Activated CD8-positive, alpha-beta memory T cell treated with anti-CD3 and anti-CD28 coated beads, Interleukin-2, amount 50 U/mL, for 48 hours (primary cell): ENCODE data around the gene TRMT44.
A peak's percentile ranks its signal among the peaks of the same experiment; 100 is the strongest.

Experiments used
- DNase-seq: peaks from one replicate; pipeline ENCODE4 v3.0.0-alpha.2; 2020

TRMT44 gene

DNA sequence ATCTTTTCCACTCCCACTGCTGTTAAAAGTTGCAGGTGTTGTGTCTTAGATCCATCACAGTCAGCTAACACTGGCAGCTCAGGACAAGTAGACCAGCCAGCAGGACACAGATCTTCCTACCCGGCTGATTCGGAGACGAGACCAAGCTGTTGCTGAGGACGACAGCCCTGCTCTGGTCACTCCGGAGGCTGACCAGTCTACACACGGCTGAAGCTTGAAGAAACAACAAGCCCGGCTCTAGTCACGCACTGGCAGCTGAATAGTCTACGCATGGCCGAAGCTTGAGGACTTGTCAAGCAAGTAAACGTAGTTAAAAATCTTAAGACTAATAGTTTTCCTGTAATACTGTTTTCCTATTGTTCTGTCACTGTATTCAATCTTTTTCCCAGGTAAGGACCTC lies 1.8 kb upstream of the TRMT44 start:
- DNase-seq, result no peak

DNA sequence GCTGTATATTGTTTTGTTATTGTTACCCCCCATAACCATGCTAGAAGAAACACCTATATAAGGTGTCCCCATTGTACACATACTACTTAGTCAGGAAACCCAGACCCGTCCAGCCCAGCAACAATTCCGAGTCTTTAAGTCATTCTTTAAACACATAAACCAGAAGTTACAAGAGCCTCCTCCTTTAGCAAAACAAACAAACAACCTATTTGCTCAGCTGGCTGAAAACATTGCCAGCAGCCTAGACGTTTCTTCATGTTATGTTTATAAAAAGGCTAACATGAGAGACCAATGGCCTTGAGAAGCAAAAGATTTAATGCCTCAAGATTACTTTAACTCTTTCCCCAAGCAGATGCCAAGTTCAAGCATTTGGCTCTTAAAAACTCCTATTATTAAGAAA lies 1.4 kb upstream of the TRMT44 start:
- DNase-seq, result no peak

DNA sequence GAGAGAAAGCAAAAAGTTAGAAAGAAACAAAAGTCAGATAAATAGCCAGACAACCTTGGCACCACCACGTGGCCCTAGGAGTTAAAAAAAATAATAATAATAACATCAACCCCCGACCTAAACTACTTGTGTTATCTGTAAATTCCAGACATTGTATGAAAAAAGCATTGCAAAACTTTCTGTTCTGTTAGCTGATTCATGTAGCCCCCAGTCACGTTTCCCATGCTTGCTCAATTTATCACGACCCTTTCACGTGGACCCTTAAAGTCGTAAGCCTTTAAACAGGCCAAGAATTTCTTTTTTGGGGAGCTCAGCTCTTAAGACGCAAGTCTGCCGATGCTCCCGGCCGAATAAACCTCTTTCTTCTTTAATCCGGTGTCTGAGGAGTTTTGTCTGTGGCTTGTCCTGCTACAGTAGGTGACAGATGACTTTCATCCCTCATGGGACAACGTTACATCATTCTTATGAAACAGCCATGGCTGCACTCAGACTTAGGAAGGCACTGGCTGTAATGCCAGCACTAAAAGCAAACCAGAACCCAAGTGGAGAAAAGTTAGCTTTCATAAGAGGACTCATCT lies 574 bp upstream of the TRMT44 start:
- no peak for DNase-seq

DNA sequence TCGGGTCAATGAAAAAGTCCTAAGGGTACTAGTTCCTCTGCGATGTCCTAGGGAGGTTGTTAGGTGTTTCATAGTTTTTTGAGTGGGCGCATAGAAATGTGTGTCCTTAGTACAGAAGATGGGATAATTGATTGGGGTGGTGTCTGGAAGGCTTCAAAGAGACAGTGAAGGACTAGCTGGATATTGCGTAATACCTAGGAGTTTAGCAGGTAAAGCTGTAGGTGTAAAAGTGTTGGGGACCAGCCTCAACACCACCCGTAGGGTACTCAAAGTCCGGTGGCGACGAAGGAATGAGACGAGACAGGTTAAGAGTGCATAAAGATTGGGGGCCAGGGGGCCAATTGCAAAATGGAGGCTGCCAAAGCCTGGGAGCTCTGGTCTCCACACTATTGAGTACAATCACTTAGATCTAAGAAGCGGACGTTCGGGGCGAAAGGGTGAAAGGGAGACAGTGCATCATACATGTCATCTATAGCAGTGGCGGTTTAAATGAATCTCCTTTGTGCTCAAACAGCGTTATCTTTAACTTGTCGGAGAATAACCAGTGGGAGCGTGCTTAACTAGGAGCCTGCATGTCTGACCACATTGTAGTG lies 1.0 kb downstream of the TRMT44 start:
- DNase-seq, result no peak

DNA sequence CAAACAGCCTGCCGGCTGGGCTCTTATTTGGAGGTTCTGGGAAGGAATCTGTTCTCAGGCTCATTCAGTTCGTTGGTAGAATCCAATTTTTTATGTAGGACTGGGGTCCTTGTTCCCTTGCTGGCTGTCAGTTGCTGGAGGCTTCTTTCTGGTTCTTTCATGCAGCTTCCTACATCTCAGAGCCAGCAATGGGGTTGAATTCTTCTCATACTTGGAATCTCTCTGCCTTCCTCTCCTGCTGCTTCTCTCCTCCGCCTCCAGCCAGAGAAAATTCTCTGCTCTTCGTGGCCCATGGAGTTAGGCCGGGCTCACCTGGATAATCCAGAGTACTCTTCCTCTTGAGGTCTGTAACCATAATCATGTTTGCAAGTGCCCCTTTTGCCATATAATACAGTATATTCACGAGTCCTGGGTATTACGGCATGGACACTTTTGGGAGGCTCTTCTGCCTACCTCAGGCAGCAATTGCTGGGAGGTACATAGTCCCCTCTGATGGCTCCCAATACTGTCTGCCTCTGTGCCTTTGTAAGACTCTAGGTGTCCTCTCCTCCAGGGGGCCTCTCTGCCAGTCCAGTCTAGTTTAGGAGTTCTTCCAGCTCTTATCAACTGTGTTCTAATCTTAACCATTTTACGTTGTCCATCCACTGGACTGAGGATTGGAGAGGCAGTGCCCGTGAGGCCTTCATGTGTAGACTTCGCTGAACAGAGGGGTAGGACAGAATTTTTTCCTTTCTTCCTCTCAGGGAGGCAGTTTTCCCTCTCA lies 2.2 kb downstream of the TRMT44 start:
- DNase-seq, result no peak

DNA sequence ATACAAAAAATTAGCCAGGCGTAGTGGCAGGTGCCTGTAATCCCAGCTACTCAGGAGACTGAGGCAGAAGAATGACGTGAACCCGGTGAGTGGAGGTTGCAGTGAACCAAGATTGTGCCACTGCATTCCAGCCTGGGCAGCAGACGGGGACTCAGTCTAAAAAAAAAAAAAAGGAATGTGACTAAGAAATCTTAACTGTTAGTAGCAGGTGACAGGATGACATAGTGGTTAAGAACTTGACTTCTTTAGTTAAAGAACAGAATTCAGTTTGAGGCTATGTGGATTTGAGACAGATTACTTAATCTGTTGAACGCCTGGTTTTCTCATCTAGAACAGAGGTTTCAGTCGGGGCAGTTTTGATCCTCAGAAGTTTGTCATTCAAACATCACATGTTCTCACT lies 3.2 kb downstream of the TRMT44 start:
- no peak for DNase-seq

DNA sequence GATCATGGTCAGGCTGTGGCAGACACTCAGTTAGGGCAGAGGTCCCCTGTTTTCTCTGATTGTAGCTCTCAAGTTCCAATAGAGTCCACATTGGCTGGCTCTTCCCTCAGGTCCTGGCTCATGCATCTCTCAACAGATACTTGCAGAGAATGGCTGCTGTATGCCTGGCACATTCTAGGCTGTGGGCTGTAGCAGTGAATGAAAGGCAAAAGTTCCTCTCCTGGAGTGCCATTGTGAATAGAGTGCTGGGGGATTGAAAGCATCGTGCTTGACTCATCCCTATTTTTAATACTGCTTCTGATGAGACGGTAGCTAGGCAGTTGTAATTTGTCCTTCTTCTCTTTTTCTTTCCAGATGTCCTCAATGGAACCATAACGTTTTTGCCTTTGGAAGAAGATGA lies 5.5 kb downstream of the TRMT44 start:
- DNase-seq, result no peak

DNA sequence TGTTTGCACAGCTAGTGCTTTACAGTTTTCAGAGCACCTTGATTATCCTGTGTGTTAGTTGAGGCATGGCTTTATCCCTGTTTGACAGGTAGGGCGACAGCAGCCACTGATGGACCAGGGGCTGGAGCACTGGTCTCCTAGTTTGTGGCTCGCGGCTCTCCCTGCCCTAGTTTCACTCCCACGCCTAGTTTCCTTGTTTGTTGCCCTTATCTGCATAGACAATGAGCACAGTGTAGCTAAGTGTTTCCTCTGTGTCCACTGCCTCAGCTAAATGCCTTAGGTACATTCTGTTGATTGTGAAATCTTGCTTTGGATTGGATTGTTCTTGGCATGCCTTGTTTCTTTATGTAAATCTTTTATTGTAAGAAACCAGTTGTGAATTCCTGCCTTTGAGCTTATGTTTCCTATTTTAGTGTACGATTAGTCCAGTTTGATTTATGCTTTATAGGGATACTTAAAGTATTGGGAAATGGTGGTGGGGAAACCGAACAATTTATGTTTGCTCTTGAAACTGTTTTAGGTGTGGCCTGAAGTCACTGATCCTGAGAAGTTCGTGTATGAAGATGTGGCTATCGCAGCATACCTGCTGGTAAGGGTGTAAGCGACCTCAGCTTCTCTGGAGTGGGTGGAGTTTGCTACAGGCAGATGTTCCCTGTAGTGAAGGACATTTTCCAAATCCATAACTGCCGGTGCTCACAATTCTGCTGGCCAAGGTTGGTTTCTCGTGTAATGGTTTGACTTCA lies 11.0 kb downstream of the TRMT44 start:
- no peak for DNase-seq

DNA sequence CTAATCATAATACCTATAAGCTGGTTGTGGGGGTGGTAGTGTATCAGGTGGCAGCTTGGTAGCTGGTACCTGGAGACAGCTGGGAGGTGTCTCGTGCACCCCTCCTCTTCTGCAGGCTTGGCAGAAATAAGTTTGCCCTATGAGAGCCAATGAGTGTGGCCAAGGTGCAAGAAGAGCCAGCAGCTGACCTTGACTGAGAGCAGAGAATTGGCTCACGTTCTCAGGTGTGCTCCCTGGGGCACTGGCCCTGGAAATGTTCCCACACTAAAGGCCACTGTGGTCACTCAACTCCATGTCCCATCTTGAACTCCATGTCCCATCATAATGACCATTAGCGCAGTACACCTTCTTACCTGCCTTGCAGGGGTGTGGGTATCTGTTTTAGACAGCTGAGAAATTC lies 13.4 kb downstream of the TRMT44 start:
- DNase-seq, result no peak

DNA sequence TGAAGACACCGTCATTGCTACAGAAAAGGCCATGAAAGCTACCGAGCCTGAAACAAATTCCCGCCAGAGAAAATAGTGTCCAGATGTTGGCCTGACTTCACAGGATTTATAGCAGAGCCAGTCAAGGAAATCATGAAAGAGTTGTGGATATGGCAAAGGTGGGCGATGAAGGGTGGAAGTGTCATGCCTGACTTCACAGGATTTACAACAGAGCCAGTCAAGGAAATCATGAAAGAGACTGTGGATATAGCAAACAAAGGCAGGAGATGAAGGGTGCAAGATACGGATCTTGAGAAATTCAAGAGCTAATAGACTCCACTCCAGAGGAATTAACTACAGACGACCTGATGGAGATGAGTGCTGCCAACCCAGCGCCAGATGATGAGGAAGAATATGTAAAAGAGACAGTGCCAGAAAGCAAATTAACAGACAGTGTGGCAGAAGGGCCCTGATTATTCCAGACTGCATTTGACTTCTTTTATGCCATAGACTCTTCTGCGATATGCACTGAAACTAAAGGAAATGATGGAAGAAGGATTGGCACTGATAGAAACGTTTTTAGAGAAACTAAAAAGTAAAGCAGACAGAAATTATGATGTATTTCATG lies 17.2 kb downstream of the TRMT44 start:
- no peak for DNase-seq

DNA sequence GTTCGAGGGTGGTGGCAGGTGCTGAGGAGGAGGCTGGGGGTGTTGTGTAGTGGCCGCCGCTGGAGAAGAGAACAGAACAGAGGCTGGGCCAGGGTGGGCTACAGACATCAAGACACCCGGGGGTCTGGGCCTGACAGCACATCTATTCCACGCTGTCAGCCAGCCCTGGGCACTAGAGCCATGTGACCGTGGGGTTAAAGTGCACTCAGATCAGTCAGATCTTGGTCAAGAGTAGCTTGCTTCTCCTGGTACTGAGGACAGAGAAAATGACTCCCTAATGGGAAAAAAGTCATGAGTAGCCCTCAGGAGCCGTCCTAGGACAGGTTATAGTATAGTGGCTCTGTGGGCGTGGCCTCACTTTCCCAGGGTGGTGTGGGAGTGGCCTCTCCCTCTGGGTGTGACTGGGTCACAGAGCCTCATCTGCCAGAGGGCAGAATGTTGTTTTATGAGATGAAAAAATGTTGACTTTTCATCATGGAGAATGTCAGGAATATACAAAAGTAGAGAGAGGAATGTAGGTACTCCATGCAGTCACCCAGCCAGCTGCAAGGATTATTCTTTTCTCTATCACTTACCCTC lies 19.4 kb downstream of the TRMT44 start:
- DNase-seq, result no peak

DNA sequence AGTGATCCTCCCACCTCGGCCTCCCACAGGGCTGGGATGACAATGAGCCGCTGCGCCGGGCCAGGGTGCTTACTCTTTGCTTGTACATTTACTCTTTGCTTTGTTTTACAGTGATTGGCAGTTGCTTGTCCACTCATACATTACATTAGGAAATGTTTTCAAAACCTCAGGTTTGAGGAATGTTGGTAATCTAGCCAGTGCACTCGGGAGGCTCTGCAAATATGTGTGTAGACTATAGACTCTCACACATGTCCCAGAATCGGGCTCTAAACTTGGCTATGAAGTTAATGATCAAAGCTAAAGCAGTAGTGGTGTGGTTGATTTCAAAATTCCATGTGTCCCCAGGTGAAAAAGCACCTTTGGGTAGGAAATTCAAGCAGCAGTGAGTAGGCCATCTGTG lies 20.5 kb downstream of the TRMT44 start:
- no peak for DNase-seq

DNA sequence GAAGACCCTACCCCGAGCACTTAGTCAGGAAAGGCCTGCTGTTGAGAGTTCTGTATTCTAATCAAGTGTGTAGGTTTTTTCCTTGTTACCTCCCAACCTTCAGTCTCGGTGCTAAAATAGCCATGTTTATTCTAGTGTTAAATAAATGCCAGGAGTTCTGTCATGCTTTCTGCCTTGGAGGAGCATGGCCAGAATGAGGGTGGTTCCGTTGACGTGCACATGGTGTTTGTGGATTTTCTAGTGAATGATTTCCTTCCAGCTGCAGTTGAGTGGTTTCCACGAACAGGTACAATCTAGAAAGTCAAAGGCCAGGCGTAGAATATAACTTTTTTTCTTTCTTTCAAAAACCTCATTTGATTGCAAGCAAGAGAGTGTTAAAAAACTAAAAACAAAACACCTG lies 21.0 kb downstream of the TRMT44 start:
- no peak for DNase-seq

DNA sequence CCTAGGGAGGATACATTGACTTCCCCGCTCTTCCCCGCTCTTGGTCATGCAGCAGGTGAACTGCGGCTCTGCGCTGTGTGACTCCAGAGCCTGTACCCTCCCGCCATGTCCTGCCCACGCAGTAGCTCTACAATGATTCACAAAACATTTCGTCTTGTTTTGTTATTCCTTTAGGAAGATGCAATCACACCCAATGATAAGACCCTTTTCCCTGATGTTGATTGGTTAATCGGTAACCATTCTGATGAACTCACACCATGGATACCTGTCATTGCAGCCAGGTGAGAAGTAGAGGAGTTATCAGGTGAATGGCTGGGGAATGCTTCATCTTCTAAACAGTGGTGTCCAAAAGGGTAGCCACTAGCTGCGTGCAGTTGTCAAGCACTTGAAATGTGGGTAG lies 23.2 kb downstream of the TRMT44 start:
- DNase-seq, result no peak

DNA sequence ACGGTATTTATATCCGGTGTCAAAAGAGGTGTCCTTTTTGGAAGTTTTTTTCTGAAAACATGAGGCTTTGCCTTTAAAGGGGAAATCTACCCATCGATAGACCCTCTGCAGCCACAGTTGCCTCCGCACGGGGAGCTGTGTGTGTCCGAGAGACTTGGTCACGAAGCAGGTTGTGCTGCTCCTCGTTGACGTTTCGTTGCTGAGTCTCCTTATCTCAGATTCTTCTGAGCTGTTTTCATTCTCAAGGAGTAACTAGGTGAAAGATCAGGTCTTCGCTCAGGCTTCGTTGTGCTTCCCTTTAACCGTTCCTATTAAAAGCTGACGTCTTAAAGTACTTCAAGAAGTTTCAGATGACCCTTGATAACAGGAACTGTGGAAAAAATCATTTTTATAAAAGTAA lies 23.8 kb downstream of the TRMT44 start:
- DNase-seq, result no peak

DNA sequence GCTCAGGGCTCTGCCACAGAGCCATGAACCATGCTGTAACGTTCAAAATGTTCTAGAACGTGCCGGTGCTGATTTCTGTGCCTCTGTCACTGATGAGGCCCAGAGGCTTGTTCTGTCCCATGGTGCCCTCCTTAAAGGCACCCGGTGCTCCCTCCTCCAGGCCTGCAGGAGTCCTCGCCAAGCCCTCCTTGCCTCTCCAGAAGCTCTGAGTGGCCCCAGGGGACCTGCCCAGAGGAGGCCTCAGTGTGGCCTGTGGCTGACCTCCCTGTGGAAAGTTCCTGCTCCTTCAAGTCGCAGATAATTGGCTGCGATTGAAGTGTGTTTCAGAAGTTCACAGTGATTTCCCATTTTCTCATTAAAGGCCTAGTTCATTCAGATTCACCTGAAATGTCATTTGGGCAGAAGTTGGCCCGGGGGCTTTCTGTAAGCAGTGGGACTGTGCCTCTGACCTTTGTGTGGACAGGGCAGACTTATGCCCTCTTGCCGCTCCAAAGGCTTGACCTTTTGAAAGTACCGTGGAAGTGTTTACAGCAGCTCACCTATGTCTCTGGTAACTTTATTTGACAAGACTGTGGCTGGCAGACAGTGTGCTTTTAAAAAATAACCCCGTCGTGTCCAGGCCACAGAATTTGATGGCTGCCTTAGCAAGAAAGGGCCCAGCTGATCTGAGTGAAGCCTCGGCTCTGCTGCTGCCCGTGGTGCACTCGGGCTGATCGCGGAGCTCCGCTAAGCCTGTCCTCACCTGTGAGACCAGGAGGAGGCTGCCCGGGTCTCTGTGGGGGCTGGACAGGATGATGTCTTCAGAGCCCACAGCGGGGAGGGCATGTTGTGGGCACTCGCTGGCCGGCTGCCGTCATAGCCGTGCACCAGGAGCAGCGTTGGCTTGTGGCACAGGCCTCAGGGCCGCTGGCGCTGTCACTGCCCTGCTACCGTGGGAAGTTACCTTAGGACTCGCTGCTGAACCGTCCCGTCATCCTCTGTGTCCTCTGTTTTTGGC lies 25.3 kb downstream of the TRMT44 start:
- no peak for DNase-seq

DNA sequence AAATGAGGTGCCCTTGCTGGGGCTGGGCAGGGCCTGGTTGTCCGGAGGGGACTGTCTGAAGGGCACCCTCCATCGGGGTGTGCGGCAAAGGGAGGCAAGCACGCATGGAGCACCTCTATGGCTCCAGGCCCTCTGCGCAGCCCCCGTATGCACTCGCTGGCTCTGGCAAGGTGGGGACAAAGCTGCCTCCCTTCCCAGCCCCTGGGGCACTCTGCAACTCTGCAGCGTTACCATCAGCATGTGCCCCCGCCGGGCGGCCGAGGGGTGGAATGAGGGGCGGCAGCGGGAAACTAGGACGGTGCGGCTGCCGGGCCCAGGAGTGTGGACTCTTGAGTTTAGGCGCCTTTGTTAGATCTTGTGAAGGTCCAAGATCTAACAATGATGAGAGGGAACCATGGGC lies 26.4 kb downstream of the TRMT44 start:
- DNase-seq, result no peak

DNA sequence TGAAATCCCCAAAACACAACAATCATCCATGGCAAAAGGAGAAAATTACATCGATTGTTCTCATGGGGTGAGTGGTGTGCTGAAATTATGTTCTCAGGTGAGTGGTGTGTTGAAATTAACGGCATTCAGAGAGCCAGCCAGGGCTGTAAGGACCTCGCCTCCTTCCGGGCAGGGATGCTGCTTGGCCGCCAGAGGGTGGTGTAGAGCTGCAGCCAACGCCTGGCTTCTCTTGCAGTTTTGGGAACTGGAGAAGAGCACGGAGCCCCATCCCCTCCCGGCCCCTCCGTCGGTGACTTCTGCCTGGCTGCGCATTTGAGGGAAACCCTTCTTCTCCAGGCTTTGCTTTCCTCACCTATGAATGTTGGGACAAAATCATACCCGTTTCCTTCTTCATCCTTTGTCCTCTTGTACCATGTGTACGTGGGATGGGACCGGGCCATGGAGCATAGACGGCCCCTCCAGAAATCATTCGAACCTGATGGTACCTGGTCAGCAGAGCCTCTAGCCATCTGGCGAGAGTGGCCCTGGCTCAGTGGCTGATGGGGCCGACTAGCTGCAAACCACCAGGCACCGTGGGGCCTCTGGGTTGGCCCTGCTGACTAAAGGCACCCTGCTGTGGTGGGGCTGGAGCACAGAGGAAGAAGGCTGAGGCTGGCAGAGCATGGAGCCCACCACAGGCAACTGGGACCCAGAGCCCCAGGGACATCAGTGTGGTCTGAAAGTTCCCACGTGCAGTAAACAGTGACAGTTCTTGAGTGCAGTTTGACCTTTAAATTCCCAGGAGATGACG lies 28.4 kb downstream of the TRMT44 start:
- peak; percentile 78 for DNase-seq

DNA sequence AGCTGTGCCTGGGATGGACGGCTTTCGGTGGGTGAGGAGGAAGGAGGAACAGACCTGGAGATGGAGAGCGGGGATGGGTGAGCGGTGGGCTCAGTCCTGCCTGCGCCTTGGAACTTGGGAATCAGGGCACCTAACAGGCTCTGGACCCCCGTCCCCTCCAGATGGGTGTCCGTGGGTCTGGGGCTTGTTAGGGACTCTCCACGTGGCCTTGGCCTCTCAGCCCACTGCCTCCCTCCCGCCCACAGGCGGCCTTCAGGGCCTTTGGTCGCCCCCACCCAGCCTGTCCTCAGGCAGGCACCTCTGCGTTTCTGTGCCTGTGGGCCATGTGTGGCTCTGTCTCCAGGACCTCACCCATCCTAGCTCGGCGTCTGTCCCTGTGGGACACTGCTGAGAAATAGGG lies 29.0 kb downstream of the TRMT44 start:
- DNase-seq, result no peak

DNA sequence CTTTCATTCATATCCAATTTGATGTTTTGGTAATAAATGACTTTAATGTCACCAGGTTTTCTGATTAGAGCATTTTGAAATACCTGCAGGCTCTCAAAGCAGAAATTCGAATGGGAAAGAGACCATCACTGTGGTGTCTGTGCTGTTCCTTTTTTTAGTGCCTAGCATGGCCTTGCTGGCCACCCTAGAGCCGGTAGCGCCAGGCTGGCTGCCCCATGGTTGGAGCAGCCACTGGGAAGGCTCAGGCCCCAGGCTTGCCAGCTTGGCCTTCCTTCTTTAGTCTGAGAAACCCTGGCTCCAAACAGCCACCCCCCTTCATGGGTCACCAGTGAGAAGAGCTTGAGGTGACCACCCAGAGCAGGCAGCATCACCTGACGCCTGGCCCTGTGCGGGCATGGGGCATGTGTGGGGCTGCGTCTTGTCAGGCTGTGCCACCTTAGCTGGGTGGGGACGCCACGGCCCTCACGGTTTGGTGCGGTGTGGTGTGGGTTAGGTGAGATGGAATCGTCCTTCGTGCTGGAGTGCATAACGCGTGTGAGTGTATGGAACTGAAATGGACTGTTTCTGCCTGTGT lies 30.0 kb downstream of the TRMT44 start:
- no peak for DNase-seq
